Neural crest cell (in vitro differentiated cells): ENCODE measurements around the gene ADAMTS2. TPM values are rescaled to one million over a fixed set of nuclear protein-coding genes. Genes with fewer than 3 reads are reported as not detected.

Experiments used
- DNase-seq: peaks from one replicate; pipeline ENCODE4 v3.0.0; 2021; ENCODE audit warnings: low read depth, mixed read lengths, low spot score
- H3K27ac Mint-ChIP-seq: one replicate; pipeline ENCODE4 v1.8.0; 2021; ENCODE audit warnings: mild to moderate bottlenecking, mixed read lengths; ENCODE audit not compliant: unreplicated experiment
- H3K27me3 Mint-ChIP-seq: 2 replicates; pipeline ENCODE4 v1.8.0; 2021; ENCODE audit warnings: low read depth, mild to moderate bottlenecking, mixed read lengths
- H3K36me3 Mint-ChIP-seq: 2 replicates; pipeline ENCODE4 v1.8.0; 2021; ENCODE audit warnings: low read depth, mild to moderate bottlenecking, mixed read lengths
- H3K4me1 Mint-ChIP-seq: 2 replicates; pipeline ENCODE4 v1.8.0; 2021; ENCODE audit warnings: mixed read lengths
- H3K4me3 Mint-ChIP-seq: one replicate; pipeline ENCODE4 v1.8.0; 2021; ENCODE audit warnings: mild to moderate bottlenecking, mixed read lengths
- H3K9me3 Mint-ChIP-seq: 2 replicates; pipeline ENCODE4 v1.8.0; 2021; ENCODE audit warnings: mixed read lengths
- CTCF ChIP-seq: fragments of 200-600 bp; sonication (generic); conservative IDR thresholded peaks from 2 replicates; pipeline ENCODE4 v1.5.0; 2021; ENCODE audit warnings: antibody characterized with exemption, mild to moderate bottlenecking
- total RNA-seq: library from RNA; stranded (reverse); gene quantifications from 2 replicates; pipeline ENCODE4 v1.2.1, GENCODE V29; 2021

Gene ADAMTS2
- total RNA-seq, 1 donor from 2014 or later, result 1.5 TPM

- peaks cover 8% of the 10 kb centered on the region for H3K9me3 Mint-ChIP-seq
Measured at GRCh38 chr5:179314606-179315355, 30.5 kb downstream of the ADAMTS2 start.

GRCh38 chr5:179313849-179314521, 31.3 kb downstream of the ADAMTS2 start:
- TF ChIP-seq CTCF, result no peak
- Mint-ChIP-seq H3K9me3 (peaks cover 8% of the 10 kb centered on the region), H3K4me1 (peaks cover 25% of the 10 kb centered on the region), H3K27ac (no peak overlapping the region), H3K27me3 (no peaks in the 10 kb centered on the region), H3K36me3 (no peaks in the 10 kb centered on the region), H3K4me3 (no peak overlapping the region)
- DNase-seq, result no peak

More at GRCh38 chr5:179314606-179315355, 30.5 kb downstream of the ADAMTS2 start:
- DNase-seq, result no peak
- Mint-ChIP-seq H3K36me3 (no peaks in the 10 kb centered on the region), H3K4me3 (no peak overlapping the region), H3K27ac (no peak overlapping the region), H3K27me3 (no peaks in the 10 kb centered on the region), H3K4me1 (peaks cover 32% of the 10 kb centered on the region)
- TF ChIP-seq CTCF, result no peak

GRCh38 chr5:179312557-179313235, 32.6 kb downstream of the ADAMTS2 start:
- Mint-ChIP-seq H3K27ac (no peak overlapping the region), H3K4me1 (peaks cover 14% of the 10 kb centered on the region), H3K4me3 (no peak overlapping the region), H3K9me3 (peaks cover 8% of the 10 kb centered on the region), H3K27me3 (no peaks in the 10 kb centered on the region), H3K36me3 (no peaks in the 10 kb centered on the region)
- no peak for DNase-seq
- no peak for TF ChIP-seq CTCF

GRCh38 chr5:179311581-179311980, 33.7 kb downstream of the ADAMTS2 start:
- Mint-ChIP-seq H3K4me3 (no peak overlapping the region), H3K4me1 (peaks cover 7% of the 10 kb centered on the region), H3K27ac (no peak overlapping the region), H3K9me3 (peaks cover 8% of the 10 kb centered on the region), H3K36me3 (no peaks in the 10 kb centered on the region), H3K27me3 (no peaks in the 10 kb centered on the region)
- TF ChIP-seq CTCF, result no peak
- no peak for DNase-seq

GRCh38 chr5:179311091-179311470, 34.2 kb downstream of the ADAMTS2 start:
- no peak overlapping the region for H3K27ac Mint-ChIP-seq
- no peaks in the 10 kb centered on the region for H3K27me3 Mint-ChIP-seq
- H3K9me3 Mint-ChIP-seq, result peaks cover 8% of the 10 kb centered on the region
- no peak for DNase-seq
- no peaks in the 10 kb centered on the region for H3K36me3 Mint-ChIP-seq
- TF ChIP-seq CTCF, result no peak
- H3K4me1 Mint-ChIP-seq, result peaks cover 7% of the 10 kb centered on the region
- no peak overlapping the region for H3K4me3 Mint-ChIP-seq
